Measurements from ENCODE around the gene UBN1.
"Not testable (repeated sequence)": the region's sequence is repeated elsewhere in the genome, so short reads cannot be mapped to it uniquely, and the experiment has no call there.

The UBN1 gene

DNA sequence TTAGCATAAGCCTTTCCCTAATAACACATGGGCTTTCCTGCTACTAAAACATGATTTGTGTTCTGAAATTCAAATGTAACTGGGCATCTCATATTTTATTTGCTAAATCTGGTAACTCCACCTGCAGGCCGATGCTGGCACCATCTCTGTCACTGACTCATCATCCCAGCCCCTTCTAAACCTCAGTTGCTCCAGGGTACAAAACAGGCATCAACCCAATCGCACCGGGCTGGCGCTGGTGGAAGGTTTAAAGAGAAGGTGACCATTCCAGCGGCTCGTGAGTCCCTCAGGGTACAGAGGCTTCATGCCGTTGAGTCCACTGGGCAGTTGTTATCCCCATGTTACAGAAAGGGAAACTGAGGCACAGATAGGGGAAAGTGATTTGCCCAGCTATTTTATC lies 62.5 kb downstream of the UBN1 start:
- DNase-seq, result no peak

- DNase-seq, result no peak
Measured at GRCh38 chr16:4910828-4911227, 63.5 kb downstream of the UBN1 start.

GRCh38 chr16:4911970-4912386 lies 64.7 kb downstream of the UBN1 start:
- DNase-seq, result no peak

GRCh38 chr16:4913130-4913773 lies 66.0 kb downstream of the UBN1 start:
- DNase-seq, result no peak

- no peak for DNase-seq
Measured at GRCh38 chr16:4913774-4914525, 66.7 kb downstream of the UBN1 start.

DNA sequence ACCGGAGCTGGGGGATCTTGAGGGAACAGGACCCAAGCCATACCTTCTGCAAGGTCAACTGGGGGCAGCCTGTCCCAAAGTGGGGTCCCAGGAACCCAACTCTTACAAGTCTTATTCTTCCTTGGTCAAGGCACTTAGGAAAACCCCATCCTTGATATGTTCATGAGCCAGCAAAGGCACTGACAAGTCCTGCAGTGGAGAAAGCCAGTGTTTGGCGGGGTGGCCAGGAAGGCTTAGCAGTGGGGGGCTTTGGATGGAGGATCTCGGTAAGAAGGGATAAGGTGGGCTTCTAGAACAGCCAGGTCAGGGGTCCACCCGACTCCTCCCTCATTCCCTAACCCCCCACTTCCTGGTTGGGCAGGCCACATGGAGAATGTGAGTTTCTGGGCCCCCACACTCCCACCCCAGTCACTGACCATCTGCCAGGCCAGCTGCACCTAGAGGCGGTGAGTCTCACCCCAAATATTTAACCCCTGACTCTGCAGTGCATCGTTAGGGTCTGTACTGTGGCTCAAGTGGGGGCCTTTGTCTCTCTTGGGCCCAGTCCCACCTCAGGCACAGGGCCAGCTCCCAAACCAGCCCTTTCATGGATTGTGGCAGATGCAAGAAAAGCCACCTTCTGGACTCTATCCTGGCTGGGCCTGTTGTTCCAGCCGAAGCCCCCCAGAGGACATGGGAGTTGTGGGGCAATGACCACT lies 67.4 kb downstream of the UBN1 start:
- DNase-seq, result no peak

DNA sequence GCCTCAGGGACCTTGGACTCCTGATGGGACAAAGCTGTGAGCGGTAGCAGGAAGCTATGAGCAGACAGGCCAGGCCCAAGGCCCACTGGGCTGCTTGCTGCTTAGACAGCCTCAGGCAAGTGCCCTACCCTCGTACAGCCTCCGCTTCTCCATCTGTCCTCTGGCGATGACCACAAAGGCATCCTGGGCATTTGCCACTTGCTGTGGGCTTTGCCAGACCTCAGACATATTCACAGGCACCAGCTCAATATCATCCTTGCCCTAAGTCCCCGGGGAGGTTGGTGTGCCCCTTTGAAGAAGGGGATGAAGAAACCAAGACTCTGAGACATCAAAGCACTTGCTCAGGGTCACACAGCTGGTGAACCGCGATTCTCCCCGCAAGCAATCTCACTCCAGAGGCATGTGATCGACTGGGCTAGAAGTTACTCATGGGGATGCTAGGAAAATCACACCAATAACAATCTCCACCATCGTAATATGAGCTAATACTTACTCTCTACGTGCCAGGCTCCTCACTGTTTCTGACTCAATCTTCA lies 68.0 kb downstream of the UBN1 start:
- DNase-seq, result no peak

DNA sequence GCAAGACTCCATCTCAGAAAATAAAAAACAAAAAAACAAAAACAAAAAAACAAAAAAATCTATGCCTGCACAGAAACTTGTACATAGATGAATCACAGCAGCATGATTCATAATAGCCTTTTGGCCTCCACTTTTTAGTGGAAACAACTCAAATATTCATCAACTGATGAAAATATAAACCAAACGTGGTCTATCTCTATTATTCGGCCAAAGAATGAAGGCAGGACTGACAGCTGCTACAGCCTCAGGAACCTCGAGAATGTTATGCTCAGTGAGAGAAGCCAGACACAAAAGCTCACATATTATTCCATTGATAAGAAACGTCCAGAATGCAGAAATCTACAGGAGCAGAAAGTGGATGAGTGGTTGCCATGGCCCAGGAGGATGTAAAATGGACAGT lies 69.8 kb downstream of the UBN1 start:
- no peak for DNase-seq

GRCh38 chr16:4918781-4919251 lies 71.5 kb downstream of the UBN1 start:
- DNase-seq, result no peak

DNA sequence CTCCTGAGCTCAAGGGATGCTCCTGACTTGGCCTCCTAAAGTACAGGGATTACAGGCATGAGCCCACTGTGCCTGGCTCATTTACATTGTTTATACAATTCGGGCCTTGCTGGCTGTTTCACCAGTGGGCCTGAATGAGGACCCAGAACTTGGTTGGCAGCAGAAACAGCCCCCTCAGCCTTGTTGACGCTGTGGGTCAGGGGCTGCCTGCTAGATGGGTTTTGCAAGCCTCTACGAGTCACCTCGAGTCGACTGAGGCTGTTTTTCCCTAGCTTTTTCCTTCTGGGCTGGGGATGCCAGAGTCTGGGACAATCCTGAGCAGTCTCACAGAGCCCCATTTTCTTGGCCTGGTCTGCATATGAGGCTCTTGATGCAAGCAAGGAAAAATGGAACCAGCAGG lies 73.5 kb downstream of the UBN1 start:
- no peak for DNase-seq

DNA sequence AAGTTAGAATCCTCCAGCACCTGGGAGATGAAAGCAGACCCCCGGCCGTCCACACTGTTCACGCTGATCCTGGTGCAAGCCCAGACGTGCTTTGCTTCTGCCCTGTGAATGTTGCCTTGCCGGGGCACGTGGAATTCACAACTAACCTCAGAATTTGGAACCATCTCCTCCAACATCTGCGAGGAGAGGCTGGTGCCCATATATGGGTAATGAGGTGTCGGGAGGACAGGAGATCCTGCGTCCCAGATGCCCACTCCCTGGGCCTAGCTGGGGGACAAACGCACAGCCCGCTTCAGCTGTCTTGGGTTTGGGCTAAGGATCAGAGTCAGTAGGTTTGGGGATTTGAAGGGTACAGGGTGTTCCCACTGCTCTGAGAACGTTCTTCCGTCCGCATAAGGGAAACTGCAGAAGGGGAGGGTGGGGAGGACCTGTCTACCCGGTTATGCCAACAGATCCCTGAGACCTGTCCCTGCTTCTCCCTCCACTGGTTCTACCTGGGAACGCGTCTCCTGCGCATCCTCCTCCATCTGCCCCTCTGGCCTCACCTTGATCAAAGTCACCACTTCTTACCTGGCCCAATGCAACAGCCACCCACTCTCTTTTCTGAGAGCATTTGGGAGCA lies 75.6 kb downstream of the UBN1 start:
- DNase-seq, result no peak

- no peak for DNase-seq
Measured at GRCh38 chr16:4923853-4924252, 76.6 kb downstream of the UBN1 start.

- DNase-seq, result no peak
Measured at GRCh38 chr16:4924593-4925292, 77.5 kb downstream of the UBN1 start.

DNA sequence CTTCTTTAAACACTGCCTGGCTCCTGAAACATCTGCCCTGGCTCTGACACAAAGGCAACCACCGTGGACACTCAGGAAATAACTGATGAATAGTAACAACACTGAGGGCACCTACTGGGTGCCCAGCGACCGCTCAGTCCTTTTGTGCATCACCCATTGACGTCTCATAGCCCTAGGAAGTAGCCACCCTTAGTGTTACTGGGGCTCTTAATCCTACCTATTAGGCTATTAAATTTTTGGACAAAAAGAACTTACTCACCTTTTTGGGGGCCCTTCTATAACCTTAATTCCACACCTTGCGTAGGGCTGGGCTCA lies 78.0 kb downstream of the UBN1 start:
- DNase-seq, result no peak

- no peak for DNase-seq
Measured at GRCh38 chr16:4925791-4926190, 78.5 kb downstream of the UBN1 start.

GRCh38 chr16:4926928-4927327 lies 79.6 kb downstream of the UBN1 start:
- DNase-seq, result no peak

- DNase-seq, result no peak
Measured at GRCh38 chr16:4927661-4928060, 80.4 kb downstream of the UBN1 start.

DNA sequence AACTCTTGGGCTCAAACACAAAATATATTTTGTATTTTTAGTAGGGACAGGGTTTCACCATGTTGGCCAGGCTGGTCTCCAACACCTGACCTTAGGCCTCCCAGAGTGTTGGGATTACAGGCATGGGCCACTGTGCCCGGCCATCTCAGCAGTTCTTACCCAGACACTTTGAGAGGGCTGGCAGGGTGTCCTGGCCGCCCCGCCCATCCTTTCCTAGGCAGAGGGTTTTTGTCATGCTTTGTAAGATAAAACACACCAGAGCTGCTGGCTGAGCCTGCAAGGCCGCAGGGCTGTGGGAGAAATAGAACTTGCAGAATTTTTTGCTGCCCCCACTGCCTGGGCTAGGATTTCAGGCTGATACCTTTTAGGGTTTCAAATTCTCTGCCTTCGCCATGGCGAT lies 80.9 kb downstream of the UBN1 start:
- DNase-seq, result no peak

DNA sequence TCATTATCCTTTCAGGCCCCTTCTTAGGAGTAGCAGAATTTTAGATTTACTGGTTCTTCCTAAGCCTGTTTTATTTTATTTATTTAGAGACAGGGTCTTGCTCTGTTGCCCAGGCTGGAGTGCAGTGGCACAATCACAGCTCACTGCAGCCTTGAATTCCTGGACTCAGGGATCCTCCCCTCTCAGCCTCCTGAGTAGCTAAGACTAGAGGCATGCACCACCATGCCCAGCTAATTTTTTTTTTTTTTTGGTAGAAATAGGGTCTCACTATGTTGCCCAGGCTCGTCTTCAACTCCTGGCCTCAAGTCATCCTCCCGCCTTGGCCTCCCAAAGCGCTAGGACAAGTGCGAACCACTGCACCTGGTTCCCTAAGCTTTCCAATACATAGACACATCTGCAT lies 82.3 kb downstream of the UBN1 start:
- DNase-seq, result not testable (repeated sequence)

- no peak for DNase-seq
Measured at GRCh38 chr16:4931381-4931780, 84.1 kb downstream of the UBN1 start.
